Measurements from ENCODE around the gene RB1.

Gene RB1

DNA sequence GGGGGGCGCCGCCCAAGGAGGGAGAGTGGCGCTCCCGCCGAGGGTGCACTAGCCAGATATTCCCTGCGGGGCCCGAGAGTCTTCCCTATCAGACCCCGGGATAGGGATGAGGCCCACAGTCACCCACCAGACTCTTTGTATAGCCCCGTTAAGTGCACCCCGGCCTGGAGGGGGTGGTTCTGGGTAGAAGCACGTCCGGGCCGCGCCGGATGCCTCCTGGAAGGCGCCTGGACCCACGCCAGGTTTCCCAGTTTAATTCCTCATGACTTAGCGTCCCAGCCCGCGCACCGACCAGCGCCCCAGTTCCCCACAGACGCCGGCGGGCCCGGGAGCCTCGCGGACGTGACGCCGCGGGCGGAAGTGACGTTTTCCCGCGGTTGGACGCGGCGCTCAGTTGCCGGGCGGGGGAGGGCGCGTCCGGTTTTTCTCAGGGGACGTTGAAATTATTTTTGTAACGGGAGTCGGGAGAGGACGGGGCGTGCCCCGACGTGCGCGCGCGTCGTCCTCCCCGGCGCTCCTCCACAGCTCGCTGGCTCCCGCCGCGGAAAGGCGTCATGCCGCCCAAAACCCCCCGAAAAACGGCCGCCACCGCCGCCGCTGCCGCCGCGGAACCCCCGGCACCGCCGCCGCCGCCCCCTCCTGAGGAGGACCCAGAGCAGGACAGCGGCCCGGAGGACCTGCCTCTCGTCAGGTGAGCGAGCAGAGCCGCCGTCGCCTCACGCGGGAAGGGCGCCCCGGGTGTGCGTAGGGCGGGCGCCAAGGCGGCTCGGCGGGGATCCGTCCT is at the start of gene RB1:
TSS of gene RB1 (plus strand) at position 393 of the 784 bp plus-strand sequence. CDS start at position 555, 162 bp downstream.
- Histone ChIP-seq H3K4me3 (ENCODE audit: low read depth in 1 of 2, low read length in 2 of 2) (peak within 1 kb of the TSS; percentile 91 to 93), H3K36me3 (ENCODE audit: insufficient read depth, low read length) (peaks cover 21% of the 10 kb centered on the region), H3K27ac (ENCODE audit: low read length) (peak within 1 kb of the TSS; percentile 93), H3K9me3 (ENCODE audit: insufficient read depth, low read length, severe bottlenecking) (no peaks in the 10 kb centered on the region), H3K4me2 (ENCODE audit: insufficient read depth, low read length) (peak within 1 kb of the TSS; percentile 71), H3K79me2 (ENCODE audit: insufficient read depth, low read length) (peaks cover 63% of the 10 kb centered on the region), H4K20me1 (ENCODE audit: insufficient read depth, low read length) (peaks cover 9% of the 10 kb centered on the region; the same call in 1 of the 2 replicates), H3K9ac (ENCODE audit: low read depth, low read length) (peak within 1 kb of the TSS; percentile 91), H3K4me1 (ENCODE audit: insufficient read depth, low read length) (peaks cover 32% of the 10 kb centered on the region), H3K27me3 (ENCODE audit: insufficient read depth, low read length, poor library complexity) (no peaks in the 10 kb centered on the region), H2AFZ (ENCODE audit: low read depth, low read length) (peak within 1 kb of the TSS; percentile 77)
- TF ChIP-seq, protein P1, sequence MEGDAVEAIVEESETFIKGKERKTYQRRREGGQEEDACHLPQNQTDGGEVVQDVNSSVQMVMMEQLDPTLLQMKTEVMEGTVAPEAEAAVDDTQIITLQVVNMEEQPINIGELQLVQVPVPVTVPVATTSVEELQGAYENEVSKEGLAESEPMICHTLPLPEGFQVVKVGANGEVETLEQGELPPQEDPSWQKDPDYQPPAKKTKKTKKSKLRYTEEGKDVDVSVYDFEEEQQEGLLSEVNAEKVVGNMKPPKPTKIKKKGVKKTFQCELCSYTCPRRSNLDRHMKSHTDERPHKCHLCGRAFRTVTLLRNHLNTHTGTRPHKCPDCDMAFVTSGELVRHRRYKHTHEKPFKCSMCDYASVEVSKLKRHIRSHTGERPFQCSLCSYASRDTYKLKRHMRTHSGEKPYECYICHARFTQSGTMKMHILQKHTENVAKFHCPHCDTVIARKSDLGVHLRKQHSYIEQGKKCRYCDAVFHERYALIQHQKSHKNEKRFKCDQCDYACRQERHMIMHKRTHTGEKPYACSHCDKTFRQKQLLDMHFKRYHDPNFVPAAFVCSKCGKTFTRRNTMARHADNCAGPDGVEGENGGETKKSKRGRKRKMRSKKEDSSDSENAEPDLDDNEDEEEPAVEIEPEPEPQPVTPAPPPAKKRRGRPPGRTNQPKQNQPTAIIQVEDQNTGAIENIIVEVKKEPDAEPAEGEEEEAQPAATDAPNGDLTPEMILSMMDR (IDR thresholded peaks at IDR 0.05; ENCODE audit: borderline replicate concordance, extremely low read depth, low read length, poor library complexity, severe bottlenecking), result peak; percentile 22
- no peak for TF ChIP-seq EZH2 (IDR thresholded peaks at IDR 0.05; ENCODE audit: borderline replicate concordance, low read depth, low read length, severe bottlenecking)
- DNase-seq, result peak; percentile 92
- ATAC-seq (ENCODE audit: insufficient read depth, low read depth), result peak; percentile 82

DNA sequence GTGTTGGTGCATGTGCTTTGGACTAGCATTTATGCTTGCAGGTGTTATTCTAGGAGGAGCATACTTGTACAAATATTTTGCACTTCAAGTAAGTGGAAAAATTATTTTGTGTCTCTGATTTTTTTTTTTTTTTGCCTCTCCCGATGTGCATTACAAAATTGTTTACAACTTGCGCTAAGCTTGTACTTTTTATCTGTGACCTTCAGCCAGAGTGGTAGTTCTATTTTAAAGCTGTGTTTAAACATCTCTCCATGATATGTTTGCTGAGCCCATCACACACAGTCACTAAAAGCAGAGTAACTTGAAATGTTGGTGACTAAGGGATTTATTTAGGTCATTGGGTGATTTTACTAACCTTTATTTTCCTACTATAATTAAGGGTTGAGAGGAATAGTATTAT is 49.7 kb upstream of the RB1 start:
- no peak for ATAC-seq (ENCODE audit: insufficient read depth, low read depth)

DNA sequence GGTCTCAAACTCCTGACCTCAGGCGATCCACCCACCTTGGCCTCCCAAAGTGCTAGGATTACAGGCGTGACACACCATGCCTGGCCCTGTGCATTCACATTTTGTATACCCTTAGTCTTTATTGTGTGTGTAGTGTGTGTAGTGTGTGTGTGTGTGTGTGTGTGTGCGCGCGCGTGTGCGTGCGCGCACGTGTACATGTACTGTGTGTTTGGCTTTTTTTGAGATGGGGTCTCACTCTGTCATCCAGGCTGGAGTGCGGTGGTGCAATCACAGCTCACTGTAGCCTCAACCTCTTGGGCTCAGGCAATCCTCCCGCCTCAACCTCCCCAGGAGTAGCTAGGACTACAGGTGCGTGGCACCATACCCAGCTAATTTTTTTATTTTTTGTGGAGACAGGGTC is 48.5 kb upstream of the RB1 start:
- Histone ChIP-seq H4K20me1 (ENCODE audit: insufficient read depth, low read length) (peaks cover 11% of the 10 kb centered on the region; the same call in 1 of the 2 replicates), H3K27ac (ENCODE audit: low read length) (no peak overlapping the region), H3K9ac (ENCODE audit: low read depth, low read length) (no peak overlapping the region), H2AFZ (ENCODE audit: low read depth, low read length) (no peak overlapping the region), H3K79me2 (ENCODE audit: insufficient read depth, low read length) (peaks cover 45% of the 10 kb centered on the region), H3K9me3 (ENCODE audit: insufficient read depth, low read length, severe bottlenecking) (no peaks in the 10 kb centered on the region), H3K36me3 (ENCODE audit: insufficient read depth, low read length) (peaks cover 72% of the 10 kb centered on the region), H3K4me2 (ENCODE audit: insufficient read depth, low read length) (no peak overlapping the region), H3K27me3 (ENCODE audit: insufficient read depth, low read length, poor library complexity) (no peaks in the 10 kb centered on the region), H3K4me3 (ENCODE audit: low read depth in 1 of 2, low read length in 2 of 2) (no peak overlapping the region), H3K4me1 (ENCODE audit: insufficient read depth, low read length) (no peaks in the 10 kb centered on the region)
- no peak for DNase-seq
- ATAC-seq (ENCODE audit: insufficient read depth, low read depth), result no peak; the same call in 2 of the 3 replicates
- no peak for TF ChIP-seq EZH2 (IDR thresholded peaks at IDR 0.05; ENCODE audit: borderline replicate concordance, low read depth, low read length, severe bottlenecking)
- TF ChIP-seq, protein P1 (IDR thresholded peaks at IDR 0.05; ENCODE audit: borderline replicate concordance, extremely low read depth, low read length, poor library complexity, severe bottlenecking), result no peak

More for the DNA sequence above, 49.7 kb upstream of the RB1 start:
- Histone ChIP-seq H2AFZ (ENCODE audit: low read depth, low read length) (no peak overlapping the region), H3K9ac (ENCODE audit: low read depth, low read length) (no peak overlapping the region), H3K36me3 (ENCODE audit: insufficient read depth, low read length) (peaks cover 62% of the 10 kb centered on the region), H3K4me2 (ENCODE audit: insufficient read depth, low read length) (no peak overlapping the region), H3K4me3 (ENCODE audit: low read depth in 1 of 2, low read length in 2 of 2) (no peak overlapping the region), H3K79me2 (ENCODE audit: insufficient read depth, low read length) (peaks cover 58% of the 10 kb centered on the region), H3K27ac (ENCODE audit: low read length) (no peak overlapping the region), H3K4me1 (ENCODE audit: insufficient read depth, low read length) (no peaks in the 10 kb centered on the region), H3K27me3 (ENCODE audit: insufficient read depth, low read length, poor library complexity) (no peaks in the 10 kb centered on the region), H3K9me3 (ENCODE audit: insufficient read depth, low read length, severe bottlenecking) (no peaks in the 10 kb centered on the region), H4K20me1 (ENCODE audit: insufficient read depth, low read length) (peaks cover 14% of the 10 kb centered on the region)
- TF ChIP-seq EZH2 (IDR thresholded peaks at IDR 0.05; ENCODE audit: borderline replicate concordance, low read depth, low read length, severe bottlenecking), result no peak
- TF ChIP-seq, protein P1 (IDR thresholded peaks at IDR 0.05; ENCODE audit: borderline replicate concordance, extremely low read depth, low read length, poor library complexity, severe bottlenecking), result no peak
- no peak for DNase-seq
